Stimulated activated naive CD4-positive, alpha-beta T cell treated with Interleukin-2 at 50 U/mL for 16 hours (primary cell): ENCODE results near the gene IL15RA.
"Not testable (repeated sequence)": the region's sequence is repeated elsewhere in the genome, so short reads cannot be mapped to it uniquely, and the experiment has no call there.

ENCODE experiments used
- DNase-seq: peaks from one replicate; lab custom pipeline; 2025; lab: John Stamatoyannopoulos, UW

Gene IL15RA

DNA sequence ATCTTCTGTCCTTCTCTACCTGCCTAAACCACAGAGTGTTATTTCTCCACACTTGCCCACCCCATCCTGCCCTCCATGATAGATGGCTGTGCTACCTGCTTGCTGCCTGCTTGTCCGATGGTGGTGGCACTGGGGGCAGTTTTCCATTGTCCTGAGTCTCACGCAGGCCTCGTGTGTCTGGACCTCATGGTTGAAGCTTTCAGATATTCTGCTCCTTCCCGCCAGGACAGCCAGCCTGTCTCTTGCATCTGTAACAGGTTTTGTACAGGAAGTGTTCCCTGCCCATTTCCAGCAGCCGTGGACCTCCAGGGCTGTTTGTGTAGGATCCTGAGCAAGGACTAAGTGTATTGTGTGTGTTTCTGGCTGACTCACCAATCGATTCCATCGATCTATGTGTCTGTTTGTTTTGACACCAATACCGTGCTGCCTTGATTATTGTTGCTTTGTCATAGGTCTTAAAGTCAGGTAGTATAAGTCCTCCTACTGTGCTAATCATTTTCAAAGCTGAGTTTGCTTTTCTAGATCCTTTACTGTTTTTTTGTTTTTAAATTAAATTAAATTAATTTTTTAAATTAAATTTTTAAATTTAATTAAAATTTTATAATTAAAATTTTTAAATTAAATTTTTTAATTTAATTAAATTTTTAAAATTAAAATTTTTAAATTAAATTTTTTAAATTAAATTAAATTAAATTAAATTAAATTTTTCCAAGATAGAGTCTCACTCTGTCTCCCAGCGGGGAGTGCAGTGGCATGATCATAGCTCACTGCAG lies 8.5 kb downstream of the IL15RA start:
- DNase-seq: no peak

DNA sequence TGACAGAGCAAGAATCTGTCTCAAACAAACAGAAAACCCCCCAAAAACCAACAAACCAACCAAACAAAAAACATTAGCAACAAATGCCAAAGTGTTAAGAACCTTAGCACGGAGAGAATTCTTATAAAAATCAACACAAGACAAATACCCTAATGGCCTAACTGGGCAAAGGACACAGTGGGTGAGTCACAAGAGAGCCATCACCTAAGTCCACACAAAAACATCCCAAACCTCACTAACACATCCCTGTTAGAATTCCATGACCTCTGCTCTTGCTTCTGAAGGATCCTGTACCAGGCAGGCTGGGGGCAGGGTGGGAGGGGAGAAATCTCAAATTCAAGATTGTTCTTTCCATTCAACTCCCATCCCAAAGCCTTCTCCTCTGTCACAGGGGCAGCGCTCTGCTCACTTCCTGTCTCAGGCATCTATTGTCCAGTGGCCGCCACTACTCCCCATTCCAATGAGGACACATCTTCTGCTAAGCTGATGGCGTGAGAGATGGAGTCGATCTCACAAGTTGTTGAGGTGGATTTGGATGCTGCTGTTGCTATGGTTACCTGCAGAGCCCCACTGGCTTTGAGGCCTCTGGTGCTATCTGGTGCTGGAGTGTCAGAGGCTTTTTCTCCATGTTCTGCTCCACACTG lies 9.2 kb downstream of the IL15RA start:
- DNase-seq: no peak

- no peak for DNase-seq
Observed at GRCh38 chr10:5965266-5965665, 12.1 kb downstream of the IL15RA start.

GRCh38 chr10:5964736-5965135 lies 12.6 kb downstream of the IL15RA start:
- DNase-seq: no peak

GRCh38 chr10:5963591-5963990 lies 13.8 kb downstream of the IL15RA start:
- DNase-seq: no peak

DNA sequence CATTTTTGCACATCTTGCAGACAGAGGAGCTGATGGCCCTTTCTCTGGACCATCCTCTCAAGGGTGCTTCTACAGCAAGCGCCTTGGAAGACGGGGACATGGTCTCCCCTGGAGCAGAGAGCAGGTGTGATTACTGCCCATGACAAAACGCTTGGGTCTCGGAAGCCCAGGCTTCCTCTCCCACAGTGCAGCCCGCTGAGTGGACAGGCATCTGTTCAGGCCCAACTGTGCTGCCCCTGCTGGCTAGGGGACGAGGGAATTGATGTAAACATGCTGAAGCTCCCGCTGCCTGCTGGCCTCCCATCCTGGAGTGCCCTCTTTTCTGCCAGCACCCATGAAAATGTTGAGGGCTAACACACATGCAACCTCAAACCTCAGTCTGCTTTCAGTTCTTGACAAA lies 14.3 kb downstream of the IL15RA start:
- DNase-seq: no peak

DNA sequence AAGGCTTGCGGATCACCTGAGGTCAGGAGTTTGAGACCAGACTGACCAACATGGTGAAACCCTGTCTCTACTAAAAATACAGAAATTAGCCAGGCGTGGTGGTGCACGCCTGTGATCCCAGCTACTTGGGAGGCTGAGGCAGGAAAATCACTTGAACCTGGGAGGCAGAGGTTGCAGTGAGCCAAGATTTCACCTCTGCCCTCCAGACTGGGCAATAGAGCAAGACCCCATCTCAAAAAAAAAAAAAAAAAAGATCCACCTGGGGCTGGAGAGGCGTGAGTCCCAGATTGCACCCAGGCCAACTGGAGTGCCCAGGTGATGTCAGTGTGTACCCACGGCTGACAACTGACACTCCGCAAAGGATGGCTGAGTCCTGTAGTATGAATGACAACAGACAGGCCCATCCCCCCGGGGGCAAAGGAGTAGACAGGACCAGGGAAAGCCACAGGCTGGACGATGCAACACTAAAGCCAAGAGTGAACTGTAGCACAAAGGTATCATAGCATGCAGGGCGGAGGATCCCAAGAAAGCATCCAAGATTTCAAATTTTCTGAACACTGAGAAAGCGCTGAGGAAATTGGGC lies 14.9 kb downstream of the IL15RA start:
- DNase-seq: not testable (repeated sequence)

- no peak for DNase-seq
Observed at GRCh38 chr10:5961405-5962100, 15.8 kb downstream of the IL15RA start.

GRCh38 chr10:5960973-5961275 lies 16.4 kb downstream of the IL15RA start:
- DNase-seq: not testable (repeated sequence)

GRCh38 chr10:5960070-5960972 lies 17.0 kb downstream of the IL15RA start:
- no peak for DNase-seq

DNA sequence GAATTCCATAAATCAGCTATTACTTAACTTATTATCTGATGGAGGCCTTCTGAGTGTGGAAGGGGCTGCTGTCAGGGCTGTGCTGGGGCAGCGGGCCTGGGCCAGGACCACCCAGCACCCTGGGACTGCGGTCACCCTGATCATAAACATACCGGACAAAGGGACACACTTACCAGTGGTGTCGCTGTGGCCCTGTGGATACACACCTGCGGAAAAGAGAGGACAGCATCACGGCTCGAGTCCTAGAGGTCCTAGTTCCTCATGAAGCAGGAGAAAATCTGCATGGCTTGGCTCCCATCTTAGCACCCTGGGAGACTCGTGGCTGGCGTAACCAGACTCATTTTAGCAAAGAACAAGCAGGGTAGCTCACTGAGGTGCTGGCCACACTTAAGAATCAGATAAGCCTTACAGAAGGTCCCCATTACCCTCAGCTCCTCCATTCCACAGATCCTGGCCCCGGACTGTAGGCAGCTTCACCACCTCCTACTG lies 17.7 kb downstream of the IL15RA start:
- DNase-seq: no peak

GRCh38 chr10:5959142-5959541 lies 18.2 kb downstream of the IL15RA start:
- DNase-seq: no peak

DNA sequence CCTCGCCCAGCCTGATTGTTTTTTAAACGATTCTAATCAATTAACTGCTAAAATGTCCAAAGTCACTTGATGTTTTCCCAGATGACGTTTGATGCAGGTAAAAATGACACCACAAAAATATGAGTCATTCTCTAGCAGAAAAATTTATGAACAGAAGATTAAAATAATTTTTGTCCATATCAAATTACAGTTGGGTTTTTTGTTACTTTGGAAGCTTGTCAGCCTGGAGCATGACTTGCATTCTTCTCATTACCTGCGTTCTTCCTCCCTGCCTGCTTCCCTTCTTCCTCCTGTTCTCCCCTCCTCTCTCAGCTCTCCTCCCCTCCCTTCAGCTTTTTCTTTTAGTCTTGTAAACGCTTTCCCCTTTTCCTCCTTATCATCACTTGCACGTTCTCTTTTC lies 18.7 kb downstream of the IL15RA start:
- DNase-seq: no peak

- DNase-seq: no peak
Observed at GRCh38 chr10:5958077-5958476, 19.3 kb downstream of the IL15RA start.

GRCh38 chr10:5956146-5956936 lies 21.0 kb downstream of the IL15RA start:
- DNase-seq: no peak

GRCh38 chr10:5953676-5954075 lies 23.7 kb downstream of the IL15RA start:
- no peak for DNase-seq

DNA sequence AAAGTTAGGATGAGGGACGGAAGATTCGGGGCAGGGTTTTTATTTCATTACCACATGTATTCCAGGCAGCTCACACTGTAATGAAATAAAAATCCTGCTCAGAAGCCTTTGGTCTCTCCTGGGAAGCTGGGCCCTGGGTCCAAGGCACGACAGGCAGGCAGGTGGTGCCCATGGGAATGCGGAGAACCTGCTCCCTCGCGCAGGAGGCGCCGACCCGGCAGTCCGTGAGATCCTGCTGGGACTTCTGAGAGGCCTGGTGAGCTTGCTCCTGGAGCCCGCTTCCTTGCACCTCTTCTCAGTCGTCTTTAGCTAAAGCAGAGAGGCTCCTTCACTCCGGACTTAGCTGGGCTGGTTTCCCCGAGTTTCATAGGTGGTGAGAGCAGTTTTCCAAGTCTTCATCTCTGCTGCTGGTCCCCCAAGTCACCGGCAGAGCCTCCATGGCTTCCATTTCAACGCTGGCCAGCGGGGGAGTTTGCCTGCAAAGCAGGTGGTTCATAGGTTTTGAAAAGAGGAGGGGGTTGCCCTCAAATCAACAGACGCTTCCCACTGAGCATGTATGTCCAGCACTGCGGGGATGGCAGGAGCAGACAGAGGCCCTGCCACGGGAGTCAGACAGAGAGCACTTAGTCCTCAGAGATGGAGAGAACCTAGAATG lies 24.5 kb downstream of the IL15RA start:
- no peak for DNase-seq

- no peak for DNase-seq
Observed at GRCh38 chr10:5951721-5952407, 25.5 kb downstream of the IL15RA start.

- no peak for DNase-seq
Observed at GRCh38 chr10:5951167-5951711, 26.1 kb downstream of the IL15RA start.
